RWPE1 (cell line): ENCODE measurements around the gene STAM.

ENCODE experiments used
- CTCF ChIA-PET: fragments of 350-600 bp; sonication (Branson Sonifier 250); formaldehyde crosslinking; extraction: SDS; loops from one replicate; lab custom pipeline; 2021; lab: Yijun Ruan, JAX
- POLR2A ChIA-PET: fragments of 400-600 bp; formaldehyde crosslinking; extraction: SDS; loops from one replicate; lab custom pipeline; 2020; ENCODE audit warnings: antibody characterized with exemption; ENCODE audit not compliant: low non-redundant PET; lab: Yijun Ruan, JAX
- DNase-seq: peaks from one replicate; pipeline ENCODE4 v3.0.0; 2012; ENCODE audit warnings: low spot score
- H3K27ac ChIP-seq: fragments of 450-650 bp; 2 replicates; pipeline ENCODE4 v1.5.1; 2017
- CTCF ChIP-seq: fragments of 450-650 bp; conservative IDR thresholded peaks from 2 replicates; pipeline ENCODE4 v1.5.1; 2017; ENCODE audit warnings: low read depth, mild to moderate bottlenecking

The STAM gene

GRCh38 chr10:17729630-17730029 lies 85.7 kb downstream of the STAM start:
- CTCF ChIA-PET: interaction anchor here (0.5 to 1.1 kb wide), 2 partner anchors 9 to 13 kb away, joined by 3 to 4 read pairs; no protein-coding TSS in a partner anchor
- no peak overlapping the region for H3K27ac ChIP-seq
- no peak for DNase-seq
- no peak for TF ChIP-seq CTCF
- POLR2A ChIA-PET: no interaction called here

GRCh38 chr10:17730667-17731066 lies 86.7 kb downstream of the STAM start:
- no peak for TF ChIP-seq CTCF
- CTCF ChIA-PET: interaction anchor here (0.6 kb wide), 3 partner anchors 17 to 602 kb away, joined by 3 to 5 read pairs (median 3); no protein-coding TSS in a partner anchor

GRCh38 chr10:17731331-17732020 lies 87.5 kb downstream of the STAM start:
- ChIA-PET CTCF (interaction anchor here (0.6 to 0.7 kb wide), 2 partner anchors 11 to 16 kb away, joined by 3 read pairs; no protein-coding TSS in a partner anchor), POLR2A (no interaction called here)
- no peak overlapping the region for H3K27ac ChIP-seq
- TF ChIP-seq CTCF: no peak
- DNase-seq: no peak

More at GRCh38 chr10:17730667-17731066, 86.7 kb downstream of the STAM start:
- no peak for DNase-seq
- POLR2A ChIA-PET: no interaction called here
- H3K27ac ChIP-seq: no peak overlapping the region

GRCh38 chr10:17733620-17734019 lies 89.7 kb downstream of the STAM start:
- no peak for TF ChIP-seq CTCF
- POLR2A ChIA-PET: no interaction called here
- DNase-seq: no peak
- CTCF ChIA-PET: no interaction called here
- no peak overlapping the region for H3K27ac ChIP-seq

- ChIA-PET POLR2A (no interaction called here), CTCF (interaction anchor here (0.6 kb wide), 2 partner anchors 10 to 35 kb away, joined by 3 to 5 read pairs; no protein-coding TSS in a partner anchor)
- TF ChIP-seq CTCF: no peak
- no peak overlapping the region for H3K27ac ChIP-seq
- DNase-seq: no peak
Observed at GRCh38 chr10:17734432-17735080, 90.6 kb downstream of the STAM start.

GRCh38 chr10:17735166-17735941 lies 91.4 kb downstream of the STAM start:
- no peak overlapping the region for H3K27ac ChIP-seq
- no peak for DNase-seq
- CTCF ChIA-PET: interaction anchor here (0.6 kb wide), 1 partner anchor 10 kb away, joined by 3 read pairs; no protein-coding TSS in a partner anchor
- POLR2A ChIA-PET: no interaction called here
- no peak for TF ChIP-seq CTCF
